B cell (primary cell): Measurements from ENCODE around the gene BLOC1S6.

Experiments
- EZH2 ChIP-seq: IDR thresholded peaks from 2 replicates; pipeline ENCODE4 v1.6.1; 2012; ENCODE audit warnings: borderline replicate concordance, low read depth, mild to moderate bottlenecking, moderate library complexity, low read length; ENCODE audit not compliant: insufficient read depth, poor library complexity, severe bottlenecking
- TF ChIP-seq, protein P1 (sequence below): fragments of 200-600 bp; IDR thresholded peaks from one replicate; pipeline ENCODE4 v1.8.0; 2022; ENCODE audit warnings: antibody characterized with exemption, mild to moderate bottlenecking

DNA sequence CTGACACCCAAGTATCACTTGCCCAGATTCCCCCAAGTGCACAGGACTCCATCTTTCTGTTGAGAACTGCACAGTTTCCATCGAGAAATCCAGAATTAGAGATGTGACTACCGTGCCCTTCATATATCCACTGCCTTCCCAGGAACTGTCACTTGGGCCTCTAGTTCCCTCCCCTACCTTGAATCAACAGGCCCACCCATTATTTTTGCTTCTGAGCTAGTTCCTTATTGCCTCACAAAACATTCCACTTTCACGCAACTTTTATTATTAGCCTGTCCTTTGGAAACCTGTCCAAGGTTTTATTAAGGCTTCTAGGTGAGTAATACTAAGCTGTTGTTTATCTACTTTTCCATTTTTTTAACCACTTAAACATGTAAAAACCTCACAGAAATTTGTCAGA, 47.5 kb upstream of the BLOC1S6 start:
- TF ChIP-seq, protein P1, sequence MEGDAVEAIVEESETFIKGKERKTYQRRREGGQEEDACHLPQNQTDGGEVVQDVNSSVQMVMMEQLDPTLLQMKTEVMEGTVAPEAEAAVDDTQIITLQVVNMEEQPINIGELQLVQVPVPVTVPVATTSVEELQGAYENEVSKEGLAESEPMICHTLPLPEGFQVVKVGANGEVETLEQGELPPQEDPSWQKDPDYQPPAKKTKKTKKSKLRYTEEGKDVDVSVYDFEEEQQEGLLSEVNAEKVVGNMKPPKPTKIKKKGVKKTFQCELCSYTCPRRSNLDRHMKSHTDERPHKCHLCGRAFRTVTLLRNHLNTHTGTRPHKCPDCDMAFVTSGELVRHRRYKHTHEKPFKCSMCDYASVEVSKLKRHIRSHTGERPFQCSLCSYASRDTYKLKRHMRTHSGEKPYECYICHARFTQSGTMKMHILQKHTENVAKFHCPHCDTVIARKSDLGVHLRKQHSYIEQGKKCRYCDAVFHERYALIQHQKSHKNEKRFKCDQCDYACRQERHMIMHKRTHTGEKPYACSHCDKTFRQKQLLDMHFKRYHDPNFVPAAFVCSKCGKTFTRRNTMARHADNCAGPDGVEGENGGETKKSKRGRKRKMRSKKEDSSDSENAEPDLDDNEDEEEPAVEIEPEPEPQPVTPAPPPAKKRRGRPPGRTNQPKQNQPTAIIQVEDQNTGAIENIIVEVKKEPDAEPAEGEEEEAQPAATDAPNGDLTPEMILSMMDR, result no peak
- TF ChIP-seq EZH2, result no peak
